ENCODE measurements around the gene ANKRD30A.
"Not testable (repeated sequence)": the region's sequence is repeated elsewhere in the genome, so short reads cannot be mapped to it uniquely, and the experiment has no call there.

ANKRD30A gene, protein sequence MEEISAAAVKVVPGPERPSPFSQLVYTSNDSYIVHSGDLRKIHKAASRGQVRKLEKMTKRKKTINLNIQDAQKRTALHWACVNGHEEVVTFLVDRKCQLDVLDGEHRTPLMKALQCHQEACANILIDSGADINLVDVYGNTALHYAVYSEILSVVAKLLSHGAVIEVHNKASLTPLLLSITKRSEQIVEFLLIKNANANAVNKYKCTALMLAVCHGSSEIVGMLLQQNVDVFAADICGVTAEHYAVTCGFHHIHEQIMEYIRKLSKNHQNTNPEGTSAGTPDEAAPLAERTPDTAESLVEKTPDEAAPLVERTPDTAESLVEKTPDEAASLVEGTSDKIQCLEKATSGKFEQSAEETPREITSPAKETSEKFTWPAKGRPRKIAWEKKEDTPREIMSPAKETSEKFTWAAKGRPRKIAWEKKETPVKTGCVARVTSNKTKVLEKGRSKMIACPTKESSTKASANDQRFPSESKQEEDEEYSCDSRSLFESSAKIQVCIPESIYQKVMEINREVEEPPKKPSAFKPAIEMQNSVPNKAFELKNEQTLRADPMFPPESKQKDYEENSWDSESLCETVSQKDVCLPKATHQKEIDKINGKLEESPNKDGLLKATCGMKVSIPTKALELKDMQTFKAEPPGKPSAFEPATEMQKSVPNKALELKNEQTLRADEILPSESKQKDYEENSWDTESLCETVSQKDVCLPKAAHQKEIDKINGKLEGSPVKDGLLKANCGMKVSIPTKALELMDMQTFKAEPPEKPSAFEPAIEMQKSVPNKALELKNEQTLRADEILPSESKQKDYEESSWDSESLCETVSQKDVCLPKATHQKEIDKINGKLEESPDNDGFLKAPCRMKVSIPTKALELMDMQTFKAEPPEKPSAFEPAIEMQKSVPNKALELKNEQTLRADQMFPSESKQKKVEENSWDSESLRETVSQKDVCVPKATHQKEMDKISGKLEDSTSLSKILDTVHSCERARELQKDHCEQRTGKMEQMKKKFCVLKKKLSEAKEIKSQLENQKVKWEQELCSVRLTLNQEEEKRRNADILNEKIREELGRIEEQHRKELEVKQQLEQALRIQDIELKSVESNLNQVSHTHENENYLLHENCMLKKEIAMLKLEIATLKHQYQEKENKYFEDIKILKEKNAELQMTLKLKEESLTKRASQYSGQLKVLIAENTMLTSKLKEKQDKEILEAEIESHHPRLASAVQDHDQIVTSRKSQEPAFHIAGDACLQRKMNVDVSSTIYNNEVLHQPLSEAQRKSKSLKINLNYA (N-terminal part only)

DNA sequence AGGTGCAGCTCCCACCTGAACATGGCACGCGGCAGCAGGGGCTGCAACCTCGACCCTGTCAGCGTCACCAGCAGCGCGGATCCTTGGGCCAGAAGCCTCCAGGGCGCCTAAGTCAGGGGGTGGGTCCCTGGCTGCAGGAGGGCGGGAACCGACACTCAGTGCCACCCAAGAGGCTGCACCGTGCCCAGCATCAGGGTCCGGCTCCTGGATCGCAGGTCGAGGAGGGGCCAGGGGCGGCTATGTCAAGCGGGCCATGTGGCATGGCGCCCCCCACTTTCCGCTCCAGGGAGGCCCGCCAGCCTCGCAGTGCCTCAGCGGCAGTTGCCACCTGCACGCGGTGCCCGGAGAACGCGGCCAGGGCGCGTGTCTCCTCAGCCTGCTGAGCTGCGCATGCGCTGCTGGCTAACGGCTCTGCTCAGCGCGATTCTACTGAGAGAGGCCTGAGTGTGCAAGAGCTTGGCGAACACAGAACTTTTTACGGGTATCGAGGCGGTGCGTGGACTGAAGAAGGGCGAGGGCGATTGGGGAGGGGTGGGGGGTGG, at the start of gene ANKRD30A:
ANKRD30A (plus strand) TSS at position 408 of the 542 bp plus-strand sequence. CDS start 190 bp downstream, outside the sequence.
- no peak for FAIRE-seq

DNA sequence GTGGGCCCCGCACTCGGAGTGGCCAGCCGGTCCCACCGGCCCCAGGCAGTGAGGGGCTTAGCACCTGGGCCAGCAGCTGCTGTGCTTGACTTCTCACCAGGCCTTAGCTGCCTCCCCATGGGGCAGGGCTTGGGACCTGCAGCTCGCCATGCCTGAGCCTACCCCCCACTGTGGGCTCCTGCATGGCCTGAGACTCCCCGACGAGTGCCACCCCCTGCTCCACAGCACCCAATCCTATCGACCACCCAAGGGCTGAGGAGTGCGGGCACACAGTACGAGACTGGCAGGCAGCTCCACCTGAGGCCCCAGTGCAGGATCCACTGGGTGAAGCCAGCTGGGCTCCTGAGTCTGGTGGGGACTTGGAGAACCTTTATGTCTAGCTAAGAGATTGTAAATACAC, 49.3 kb upstream of the ANKRD30A start:
- not testable (repeated sequence) for FAIRE-seq

DNA sequence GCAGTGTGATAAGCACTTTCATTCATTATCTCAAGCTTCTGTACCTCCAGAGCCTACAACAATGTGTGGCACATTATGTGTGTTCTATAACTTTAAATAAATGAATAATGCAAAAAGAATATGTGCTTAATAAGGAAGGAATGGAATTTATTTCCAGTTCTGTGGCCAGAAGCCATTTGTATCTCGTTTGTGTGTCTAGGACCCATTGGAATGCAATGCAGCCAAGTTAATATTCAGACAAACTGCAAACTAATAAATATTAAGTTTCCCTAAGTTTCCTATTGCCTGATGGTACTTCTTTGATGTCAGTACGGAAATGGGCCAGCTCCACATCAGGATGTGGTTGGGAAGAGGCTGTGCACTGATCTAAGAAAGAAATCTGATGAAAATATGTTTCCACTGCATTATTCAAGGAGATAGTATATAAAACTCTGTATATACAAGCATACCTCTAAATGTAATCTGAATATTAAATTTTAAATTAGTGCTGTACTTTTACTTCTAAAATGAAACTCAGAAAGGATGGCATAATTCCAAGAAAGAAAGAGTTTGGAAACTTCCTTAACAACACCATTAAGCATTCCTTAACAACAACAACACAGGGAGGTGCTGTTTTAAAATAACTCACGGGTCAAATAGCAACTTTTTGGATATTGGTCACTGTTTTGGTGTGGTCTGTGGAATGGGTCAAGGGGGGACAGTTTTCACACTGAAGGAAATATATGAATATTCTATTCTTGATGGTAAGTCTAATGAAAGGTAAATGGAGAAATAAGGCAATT, 29.4 kb upstream of the ANKRD30A start:
- FAIRE-seq, result no peak

DNA sequence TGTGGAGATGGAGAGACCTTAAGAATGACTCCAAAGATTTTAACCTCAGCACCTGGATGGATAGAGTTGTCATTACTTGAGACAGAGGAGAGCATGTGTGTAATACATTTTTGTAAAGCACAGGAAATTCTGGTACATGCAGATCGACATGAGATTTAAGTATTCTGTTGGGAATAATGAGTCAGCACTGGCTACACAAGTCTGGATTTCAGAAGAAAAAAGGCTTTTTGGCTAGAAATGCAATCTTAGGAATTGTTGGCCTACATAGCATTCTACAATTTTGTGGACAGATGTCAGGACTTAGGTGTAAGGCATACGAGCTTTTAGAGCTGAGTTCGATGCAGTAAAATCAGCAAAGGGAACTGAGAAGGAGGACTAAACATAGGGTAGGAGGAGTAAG, 24.1 kb upstream of the ANKRD30A start:
- FAIRE-seq, result no peak

DNA sequence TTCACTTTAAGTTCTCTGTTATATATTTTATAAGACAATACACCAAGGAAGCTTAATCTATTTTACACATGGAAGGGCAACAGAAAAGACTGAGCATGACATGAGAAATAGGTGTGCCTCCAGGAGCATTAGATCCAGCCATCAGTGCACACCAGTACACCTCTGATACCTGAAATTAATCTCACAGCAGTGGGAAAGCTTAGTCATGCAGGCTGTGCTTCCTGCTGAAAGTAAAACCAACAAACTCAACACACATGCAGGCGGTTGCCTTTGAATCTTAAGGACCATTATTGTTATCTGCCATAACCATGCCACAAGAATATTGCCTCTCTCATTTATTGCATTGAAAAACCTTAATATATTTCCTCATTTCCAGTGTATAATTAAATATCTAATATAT, 16.4 kb upstream of the ANKRD30A start:
- no peak for FAIRE-seq

DNA sequence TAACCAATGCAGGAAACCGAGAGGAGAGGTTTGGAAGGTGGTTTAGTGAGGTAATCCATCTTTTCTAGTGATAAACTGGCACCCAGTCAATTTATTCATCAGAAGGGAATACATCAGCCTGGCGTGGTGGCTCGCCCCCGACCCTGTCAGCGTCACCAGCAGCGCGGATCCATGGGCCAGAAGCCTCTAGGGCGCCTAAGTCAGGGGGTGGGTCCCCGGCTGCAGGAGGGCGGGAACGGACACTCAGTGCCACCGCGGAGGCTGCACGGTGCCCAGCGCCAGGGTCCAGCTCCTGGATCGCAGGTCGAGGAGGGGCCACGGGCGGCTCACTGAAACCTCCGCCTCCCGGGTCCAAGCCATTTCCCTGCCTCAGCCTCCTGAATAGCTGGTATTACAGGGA, 866 bp upstream of the ANKRD30A start:
- no peak for FAIRE-seq

DNA sequence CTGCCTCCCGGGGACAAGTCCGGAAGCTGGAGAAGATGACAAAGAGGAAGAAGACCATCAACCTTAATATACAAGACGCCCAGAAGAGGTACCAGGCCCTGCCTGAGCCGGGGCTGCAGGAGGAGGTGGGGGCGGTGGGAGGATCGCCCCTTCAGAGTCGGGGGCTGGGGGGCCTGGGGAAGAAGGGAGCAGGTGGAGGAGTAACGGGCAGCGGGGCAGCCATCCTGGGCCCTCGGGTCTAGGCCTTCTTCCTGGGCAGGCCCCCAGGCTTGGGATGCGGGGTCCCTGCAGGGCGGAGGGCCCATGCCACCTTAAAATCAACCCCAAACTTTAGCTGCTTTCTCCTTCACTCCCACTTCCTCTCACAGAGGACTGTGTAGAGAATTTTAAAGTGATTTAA, 523 bp downstream of the ANKRD30A start:
- FAIRE-seq, result no peak

DNA sequence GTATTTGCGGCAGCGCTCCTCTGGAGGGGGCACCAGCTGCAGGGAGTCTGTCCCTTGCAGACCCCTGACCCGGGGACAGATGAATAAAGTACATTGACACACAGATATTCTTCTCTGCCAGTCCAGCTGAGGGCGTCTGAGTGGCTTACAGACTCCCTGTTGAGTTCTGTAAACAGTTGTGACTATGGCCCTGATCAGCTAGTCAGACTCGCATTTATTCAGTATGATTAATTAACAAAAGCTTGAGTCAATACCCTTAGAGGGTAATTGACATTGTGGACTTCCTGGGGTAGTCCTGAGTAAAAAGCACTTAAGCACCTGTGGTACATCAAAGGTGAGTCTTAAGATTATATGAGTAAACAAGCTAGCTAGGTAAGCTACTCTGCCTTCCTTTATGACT, 21.0 kb downstream of the ANKRD30A start:
- FAIRE-seq, result no peak

DNA sequence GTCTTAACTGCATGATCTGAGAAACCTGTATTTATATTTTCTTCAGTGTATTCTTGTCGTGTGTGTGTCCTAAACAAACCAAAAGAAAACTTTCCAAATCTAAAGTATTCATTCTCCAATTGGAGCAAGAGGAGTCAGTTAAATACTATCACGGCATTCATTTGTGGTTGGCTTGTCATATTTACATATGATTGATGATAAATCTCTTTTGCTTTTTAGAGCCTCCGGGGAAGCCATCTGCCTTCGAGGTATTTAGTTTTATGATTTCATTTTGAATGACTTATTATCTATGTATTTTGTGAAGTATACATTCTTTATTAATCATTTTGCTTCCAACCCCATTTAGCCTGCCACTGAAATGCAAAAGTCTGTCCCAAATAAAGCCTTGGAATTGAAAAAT, 37.0 kb downstream of the ANKRD30A start:
- not testable (repeated sequence) for FAIRE-seq

DNA sequence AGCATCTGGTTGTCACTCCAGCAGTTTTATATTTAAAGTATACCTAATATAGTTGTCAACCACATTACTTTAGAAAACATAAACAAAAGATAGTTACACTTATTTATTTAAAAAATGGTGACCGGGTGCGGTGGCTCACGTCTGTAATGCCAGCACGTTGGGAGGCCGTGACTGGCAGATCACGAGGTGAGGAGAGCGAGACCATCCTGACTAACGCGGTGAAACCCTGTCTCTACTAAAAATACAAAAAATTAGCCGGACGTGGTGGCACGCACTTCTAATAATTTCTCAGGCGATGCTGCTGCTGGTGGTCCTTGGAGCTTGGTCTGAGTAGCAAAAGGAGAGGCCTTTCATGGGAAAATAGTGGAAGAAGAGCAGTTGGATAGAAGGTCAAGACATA, 46.5 kb downstream of the ANKRD30A start:
- FAIRE-seq, result not testable (repeated sequence)

DNA sequence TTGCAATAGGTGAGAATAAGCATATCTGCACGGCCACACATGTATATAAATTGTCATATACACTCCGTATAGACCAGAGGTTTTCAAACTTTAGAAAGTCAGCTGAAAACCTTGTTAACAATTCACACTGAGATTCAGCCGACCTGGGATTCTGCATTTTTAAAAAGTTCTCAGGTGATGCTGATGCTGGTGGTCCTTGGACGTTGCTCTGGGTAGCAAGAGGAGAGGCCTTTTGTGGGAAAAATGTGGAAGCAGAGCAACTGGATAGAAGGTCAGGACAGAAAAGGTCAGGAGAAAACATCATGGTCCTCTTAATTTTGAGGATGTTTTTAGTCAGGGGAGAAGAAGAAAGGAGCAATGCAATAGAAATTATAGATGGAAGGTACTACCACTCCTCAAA, 52.9 kb downstream of the ANKRD30A start:
- FAIRE-seq, result not testable (repeated sequence)

DNA sequence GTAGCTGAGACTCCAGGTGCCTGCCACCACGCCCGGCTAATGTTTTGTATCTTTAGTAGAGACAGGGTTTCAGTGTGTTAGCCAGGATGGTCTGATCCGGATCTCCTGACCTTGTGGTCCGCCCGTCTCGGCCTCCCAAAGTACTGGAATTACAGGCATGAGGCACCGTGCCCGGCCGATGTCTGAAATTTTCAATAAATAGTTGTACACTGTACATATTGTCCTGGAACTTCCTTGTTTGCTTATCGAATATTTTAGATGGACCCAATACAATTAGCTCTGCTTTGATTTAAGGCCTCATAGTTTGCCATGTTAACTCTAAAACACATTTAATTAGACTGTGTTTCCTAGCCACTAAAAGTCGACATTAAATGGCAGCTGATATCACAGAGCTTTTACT, 57.3 kb downstream of the ANKRD30A start:
- FAIRE-seq, result not testable (repeated sequence)

DNA sequence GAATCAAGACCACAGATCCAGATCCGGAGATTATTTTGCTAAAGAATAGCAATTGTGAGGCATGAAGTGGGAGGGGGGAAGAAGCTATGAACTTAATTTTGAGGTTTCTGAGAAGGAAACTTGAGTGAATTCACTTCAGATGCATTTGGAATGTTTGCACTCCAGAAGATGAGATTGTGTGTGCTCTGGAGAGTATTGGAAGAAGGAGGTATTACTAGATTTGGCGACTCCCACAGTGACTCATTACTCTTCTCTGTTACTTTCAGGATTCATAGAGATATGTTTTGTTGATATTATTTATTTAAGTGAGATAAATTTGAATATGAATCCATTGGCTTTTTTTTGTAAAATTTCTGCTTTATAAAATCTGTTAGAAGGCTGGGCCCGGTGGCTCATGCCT, 80.7 kb downstream of the ANKRD30A start:
- FAIRE-seq, result no peak

DNA sequence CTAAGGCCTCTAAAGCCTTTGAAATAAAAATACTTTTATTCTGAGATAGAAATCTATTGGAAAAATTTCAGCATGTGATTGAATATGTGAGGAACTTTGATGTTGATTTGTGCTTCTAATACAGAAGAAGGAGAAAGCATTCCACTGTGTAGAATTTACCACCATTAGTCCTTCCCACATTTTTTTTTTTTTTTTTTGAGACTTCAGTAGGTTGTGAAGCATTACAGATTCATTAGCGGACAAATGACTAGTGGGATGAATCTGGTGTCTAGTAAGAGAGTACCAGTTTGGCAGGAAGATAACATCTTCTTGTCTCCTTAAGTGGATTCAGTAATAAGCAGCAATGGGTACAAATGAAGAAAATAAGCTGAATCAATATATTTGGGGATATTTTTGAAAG, 95.5 kb downstream of the ANKRD30A start:
- no peak for FAIRE-seq

DNA sequence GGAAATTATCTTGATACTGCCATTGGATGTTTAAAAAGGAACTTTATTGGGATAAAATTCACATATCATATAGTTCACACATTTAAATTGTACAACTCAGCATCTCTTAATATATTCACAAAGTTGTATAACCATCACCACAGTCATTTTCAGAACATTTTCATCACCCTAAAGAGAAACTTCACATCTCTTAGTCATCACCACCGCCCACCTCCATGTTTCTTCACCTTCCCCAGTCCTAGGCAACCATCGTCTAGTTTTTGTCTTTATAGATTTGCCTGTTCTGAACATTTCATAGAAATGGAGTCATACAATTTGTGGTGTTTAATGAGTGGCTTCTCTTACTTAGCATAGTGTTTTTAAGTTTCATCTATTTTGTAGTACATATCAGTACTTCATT, 96.6 kb downstream of the ANKRD30A start:
- no peak for FAIRE-seq

DNA sequence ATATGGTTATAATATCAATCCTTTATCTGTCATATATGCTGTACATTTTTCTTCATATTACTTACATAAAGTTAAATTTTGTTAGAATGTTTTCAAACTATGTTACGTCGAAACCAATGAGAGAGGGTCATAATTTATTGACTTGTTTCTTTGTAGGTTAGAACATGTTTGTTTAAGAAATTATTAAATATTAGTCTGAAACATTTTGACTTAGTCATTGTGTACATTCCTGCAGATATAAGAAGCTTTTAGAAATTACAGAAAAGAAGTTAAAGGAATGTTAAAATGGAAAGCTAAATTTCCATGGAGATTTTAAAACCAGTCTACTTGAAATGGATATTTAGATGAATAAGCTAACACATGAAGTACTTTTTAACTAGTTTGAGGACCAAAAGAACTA, 99.8 kb downstream of the ANKRD30A start:
- peak; percentile 63 for FAIRE-seq

DNA sequence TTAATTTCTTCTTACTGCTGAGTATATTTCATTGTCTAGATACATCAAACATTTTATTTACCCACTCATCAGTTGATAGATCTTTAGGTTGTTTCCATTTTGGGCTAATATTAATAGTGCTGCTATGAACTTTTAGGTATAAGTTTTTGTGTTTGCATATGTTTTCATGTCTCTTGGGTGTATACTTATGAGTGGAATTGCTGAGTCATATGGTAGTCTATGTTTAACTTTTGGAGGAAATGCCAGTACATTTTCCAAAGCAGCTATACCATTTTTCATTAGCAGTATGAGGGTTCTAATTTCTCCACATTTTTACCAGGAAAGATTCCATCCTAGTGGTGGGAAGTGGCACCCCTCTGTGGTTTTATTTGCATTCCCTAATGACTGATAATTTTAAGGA, 101.1 kb downstream of the ANKRD30A start:
- FAIRE-seq, result no peak

DNA sequence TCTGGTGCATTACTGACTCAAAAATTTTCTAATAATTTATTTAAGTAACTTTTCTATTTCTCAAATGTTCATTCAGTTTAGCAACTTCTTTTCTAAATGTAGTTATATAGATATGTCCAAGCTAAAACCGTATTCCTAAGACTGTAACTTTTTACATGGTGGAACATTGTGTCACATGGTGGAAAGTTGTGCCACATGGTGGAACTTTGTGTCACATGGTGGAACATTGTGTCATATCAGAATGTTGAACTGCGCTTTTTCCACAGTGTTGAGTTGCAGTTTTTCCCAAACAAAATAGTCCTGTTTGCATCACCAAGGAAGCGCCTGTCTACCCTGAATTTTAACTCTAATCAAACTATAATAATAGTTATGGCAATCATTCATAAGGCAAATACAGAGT, 109.3 kb downstream of the ANKRD30A start:
- FAIRE-seq, result no peak

DNA sequence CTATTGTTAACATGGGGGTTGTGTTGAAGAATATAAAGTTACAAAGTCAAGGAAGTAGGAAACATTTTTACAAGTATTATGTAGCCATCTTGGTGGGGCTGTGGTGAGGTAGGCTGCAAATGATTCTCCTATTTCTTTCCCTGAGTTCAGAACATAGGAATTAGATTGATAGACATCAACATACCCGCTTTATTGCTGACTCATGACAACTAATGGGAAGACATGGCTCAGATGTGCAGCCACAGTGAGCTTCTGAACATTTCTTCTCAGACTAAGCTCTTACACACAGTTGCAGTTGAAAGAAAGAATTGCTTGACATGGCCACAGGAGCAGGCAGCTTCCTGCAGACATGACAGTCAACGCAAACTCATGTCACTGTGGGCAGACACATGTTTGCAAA, 110.7 kb downstream of the ANKRD30A start:
- no peak for FAIRE-seq

DNA sequence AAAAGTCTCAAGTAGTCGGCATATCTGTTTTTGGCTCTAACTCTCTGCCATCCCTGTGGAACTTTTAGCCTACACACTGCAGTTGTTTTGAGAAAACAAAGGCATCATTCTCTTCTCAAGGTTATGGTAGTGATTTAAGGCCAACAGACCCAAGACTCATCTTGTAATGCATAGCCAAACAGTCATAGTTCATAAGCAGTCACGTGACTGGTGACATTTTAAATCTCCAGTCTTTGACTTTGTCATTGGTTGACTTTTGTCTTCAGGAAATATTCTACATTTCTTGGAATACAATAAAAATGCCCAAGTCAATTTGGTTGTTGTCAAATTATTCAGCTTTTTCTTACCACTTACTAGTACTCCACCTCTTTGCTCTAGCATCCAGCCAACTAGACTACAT, 114.8 kb downstream of the ANKRD30A start:
- FAIRE-seq, result no peak

DNA sequence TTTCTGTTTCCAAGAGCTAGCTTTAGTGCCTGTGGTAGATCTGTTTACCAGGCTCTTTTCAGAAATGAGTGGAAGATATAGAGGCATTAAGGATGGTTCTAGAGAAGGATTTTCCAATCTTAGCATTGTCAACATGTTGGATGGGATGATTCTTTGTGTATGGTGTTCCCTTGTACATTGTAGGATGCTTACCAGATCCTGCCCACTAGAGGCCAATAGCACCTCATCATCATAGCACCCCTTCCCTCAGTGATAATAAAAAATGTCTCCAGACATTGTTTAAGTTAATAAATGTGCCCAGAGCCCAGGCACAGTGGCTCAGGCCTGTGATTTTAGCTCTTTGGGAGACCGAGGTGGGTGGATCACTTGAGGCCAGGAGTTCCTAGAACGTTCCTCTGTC, 121.2 kb downstream of the ANKRD30A start:
- FAIRE-seq, result no peak

DNA sequence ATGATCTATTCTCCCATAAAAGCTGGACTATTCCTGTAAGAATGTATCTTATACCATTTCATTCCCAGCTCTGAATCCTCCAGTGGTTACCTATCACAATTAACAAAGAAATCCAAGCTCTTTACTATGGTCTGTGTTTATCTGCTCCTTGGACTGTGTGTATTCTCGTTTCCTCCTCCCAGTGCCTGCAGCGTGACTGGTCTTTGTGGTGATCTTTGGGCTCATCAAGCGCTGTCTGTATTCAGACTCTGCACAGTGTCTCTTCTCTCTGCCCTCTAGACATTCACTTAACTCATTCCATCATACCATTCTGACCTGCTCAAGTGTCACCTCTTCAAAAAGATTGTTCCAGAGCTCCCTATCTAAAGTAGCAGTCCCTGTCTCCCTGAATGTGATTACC, 130.4 kb downstream of the ANKRD30A start:
- not testable (repeated sequence) for FAIRE-seq

Data from TTC549 (cell line).